ENCODE results near the gene FOXP1.

The FOXP1 gene

DNA sequence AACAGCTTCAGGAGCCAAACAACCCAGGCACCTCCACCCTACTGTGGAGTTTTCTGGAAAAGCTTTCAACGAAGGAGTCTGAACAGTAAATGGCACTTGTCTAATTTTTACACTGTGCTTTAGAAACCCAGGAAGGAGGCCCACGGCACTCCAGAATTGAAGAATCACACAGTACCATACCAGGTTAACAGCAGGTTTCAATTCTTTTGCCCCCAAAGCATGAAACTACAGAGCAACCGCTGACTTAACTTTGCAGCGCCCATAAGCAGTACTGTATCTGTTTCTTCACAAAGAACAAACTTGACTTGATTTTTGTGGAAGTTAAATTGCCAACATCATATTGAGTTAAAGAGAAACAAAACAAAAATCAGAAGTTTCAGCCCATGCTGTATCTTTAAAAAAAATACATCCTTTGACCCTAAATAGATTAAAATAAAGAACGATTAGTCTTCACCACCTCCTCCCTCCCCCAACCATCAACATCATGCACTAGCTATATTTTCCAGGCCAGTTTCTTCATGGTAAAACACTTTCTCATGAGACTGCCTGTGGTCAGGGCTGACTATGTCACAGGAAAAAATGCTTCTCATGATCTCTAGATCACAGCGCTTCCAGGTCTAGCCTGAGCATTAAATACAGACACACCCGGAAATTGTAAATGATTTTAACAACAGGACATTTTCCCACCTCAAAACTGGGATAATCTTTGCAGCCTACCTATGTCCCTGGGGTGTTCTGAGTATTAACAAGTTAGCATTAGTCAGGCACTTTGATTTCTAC, 456.3 kb downstream of the FOXP1 start:
- Histone ChIP-seq H3K9me3 (no peaks in the 10 kb centered on the region), H3K4me1 (peaks cover 24% of the 10 kb centered on the region), H3K36me3 (no peaks in the 10 kb centered on the region), H3K27me3 (no peaks in the 10 kb centered on the region), H3K4me3 (ENCODE audit: low read depth, low read length) (no peak overlapping the region)
- TF ChIP-seq, protein P1, sequence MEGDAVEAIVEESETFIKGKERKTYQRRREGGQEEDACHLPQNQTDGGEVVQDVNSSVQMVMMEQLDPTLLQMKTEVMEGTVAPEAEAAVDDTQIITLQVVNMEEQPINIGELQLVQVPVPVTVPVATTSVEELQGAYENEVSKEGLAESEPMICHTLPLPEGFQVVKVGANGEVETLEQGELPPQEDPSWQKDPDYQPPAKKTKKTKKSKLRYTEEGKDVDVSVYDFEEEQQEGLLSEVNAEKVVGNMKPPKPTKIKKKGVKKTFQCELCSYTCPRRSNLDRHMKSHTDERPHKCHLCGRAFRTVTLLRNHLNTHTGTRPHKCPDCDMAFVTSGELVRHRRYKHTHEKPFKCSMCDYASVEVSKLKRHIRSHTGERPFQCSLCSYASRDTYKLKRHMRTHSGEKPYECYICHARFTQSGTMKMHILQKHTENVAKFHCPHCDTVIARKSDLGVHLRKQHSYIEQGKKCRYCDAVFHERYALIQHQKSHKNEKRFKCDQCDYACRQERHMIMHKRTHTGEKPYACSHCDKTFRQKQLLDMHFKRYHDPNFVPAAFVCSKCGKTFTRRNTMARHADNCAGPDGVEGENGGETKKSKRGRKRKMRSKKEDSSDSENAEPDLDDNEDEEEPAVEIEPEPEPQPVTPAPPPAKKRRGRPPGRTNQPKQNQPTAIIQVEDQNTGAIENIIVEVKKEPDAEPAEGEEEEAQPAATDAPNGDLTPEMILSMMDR (IDR thresholded peaks at IDR 0.05; ENCODE audit: low read depth, low read length), result no peak
- no peak for DNase-seq

DNA sequence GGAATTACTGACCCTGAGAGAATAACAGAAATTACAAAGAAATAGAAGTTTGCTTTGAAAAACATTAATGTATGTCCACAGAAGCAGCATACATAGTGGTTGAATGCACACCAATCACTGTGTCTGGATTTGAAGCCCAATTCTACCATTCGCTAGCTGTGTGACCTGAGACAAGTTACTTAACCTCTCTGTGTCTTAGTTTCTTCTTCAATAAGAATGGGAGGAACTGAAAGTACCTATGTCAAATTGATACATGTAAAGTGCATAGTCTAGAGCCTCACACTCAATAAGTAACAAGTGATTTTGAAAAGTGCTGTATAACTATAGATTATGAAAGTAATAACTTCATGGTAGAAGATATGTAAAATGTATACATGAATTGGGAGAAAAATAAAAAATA, 457.8 kb downstream of the FOXP1 start:
- no peak overlapping the region for H3K4me3 ChIP-seq (ENCODE audit: low read depth, low read length)
- no peaks in the 10 kb centered on the region for H3K27me3 ChIP-seq
- no peak for DNase-seq
- no peaks in the 10 kb centered on the region for H3K36me3 ChIP-seq
- no peaks in the 10 kb centered on the region for H3K9me3 ChIP-seq
- peaks cover 20% of the 10 kb centered on the region for H3K4me1 ChIP-seq
- TF ChIP-seq, protein P1 (IDR thresholded peaks at IDR 0.05; ENCODE audit: low read depth, low read length), result no peak

DNA sequence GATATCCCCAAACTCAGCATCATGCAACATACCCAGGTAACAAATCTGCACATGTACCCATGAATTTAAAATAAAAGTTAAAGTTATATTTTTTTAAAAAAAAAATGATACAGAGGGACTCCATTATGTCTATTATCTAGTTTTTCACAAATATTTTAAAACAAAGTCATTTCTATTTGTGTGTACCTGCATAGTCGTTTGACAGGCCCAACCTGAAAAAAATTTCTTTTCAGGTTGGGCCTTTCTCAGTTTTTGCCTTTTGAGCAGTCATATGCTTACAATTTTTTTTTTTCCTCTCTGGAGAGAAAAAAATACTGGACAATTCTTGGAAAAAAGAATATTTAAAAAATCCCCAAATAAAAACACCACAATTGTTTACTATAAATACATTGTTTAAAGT, 459.5 kb downstream of the FOXP1 start:
- Histone ChIP-seq H3K4me1 (peaks cover 18% of the 10 kb centered on the region), H3K36me3 (no peaks in the 10 kb centered on the region), H3K9me3 (no peaks in the 10 kb centered on the region), H3K4me3 (ENCODE audit: low read depth, low read length) (no peak overlapping the region), H3K27me3 (no peaks in the 10 kb centered on the region)
- DNase-seq, result no peak
- TF ChIP-seq, protein P1 (IDR thresholded peaks at IDR 0.05; ENCODE audit: low read depth, low read length), result no peak

DNA sequence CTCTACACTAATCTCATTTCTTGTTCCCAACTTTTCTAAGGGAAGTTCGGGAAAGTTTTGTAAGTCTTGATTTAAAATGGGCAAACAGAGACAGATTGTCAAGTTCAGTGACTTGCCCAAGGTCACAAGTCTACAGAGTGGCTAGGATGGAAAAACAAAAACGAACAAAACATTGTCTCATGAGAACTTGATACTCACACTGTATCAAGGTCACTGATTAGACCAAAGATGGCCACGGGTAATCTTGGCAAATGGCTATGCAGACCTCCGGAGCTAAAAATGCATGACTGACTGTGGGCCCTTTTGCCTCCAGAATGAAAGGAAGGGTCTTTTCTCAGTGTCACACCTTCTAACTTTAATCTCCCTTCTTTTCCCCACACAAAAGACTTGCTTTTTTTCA, 460.9 kb downstream of the FOXP1 start:
- Histone ChIP-seq H3K4me1 (peaks cover 10% of the 10 kb centered on the region), H3K9me3 (no peaks in the 10 kb centered on the region), H3K4me3 (ENCODE audit: low read depth, low read length) (no peak overlapping the region), H3K36me3 (no peaks in the 10 kb centered on the region), H3K27me3 (no peaks in the 10 kb centered on the region)
- no peak for DNase-seq
- TF ChIP-seq, protein P1 (IDR thresholded peaks at IDR 0.05; ENCODE audit: low read depth, low read length), result no peak

DNA sequence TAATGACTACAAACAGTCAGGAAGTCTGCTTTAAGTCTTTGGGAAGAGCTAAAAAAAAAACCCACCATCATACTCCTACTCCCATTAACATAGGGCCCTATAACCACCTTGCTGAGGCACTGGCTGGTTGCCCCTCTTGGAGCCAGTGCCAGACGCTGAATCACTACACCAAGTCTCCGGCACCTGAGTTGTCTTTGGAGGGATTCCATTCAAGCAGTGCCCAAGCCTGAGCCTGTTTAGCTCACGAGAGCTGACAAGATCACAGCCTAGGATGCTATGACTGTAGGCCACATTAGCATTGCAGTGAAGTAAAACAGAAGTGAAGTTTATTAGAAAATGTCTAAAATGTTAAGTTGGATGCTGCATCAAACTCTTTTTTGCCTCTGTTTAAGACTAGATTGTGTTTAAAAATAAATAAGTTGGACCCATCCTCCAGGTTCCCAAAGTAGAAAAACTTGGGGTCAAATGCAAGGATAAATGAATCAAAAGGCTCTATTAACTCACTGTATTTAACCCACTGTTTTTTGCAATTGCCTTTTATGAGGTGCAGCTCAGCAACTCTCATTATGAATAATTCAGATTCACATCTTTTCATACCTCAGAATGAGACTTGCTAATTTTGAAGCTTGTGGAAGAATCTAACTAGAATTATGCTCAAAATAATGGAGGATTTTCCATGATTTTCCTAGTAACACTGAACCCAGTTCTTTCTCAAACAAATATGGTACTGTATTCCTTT, 461.9 kb downstream of the FOXP1 start:
- H3K4me1 ChIP-seq, result peaks cover 8% of the 10 kb centered on the region
- no peak for DNase-seq
- no peak overlapping the region for H3K4me3 ChIP-seq (ENCODE audit: low read depth, low read length)
- H3K36me3 ChIP-seq, result no peaks in the 10 kb centered on the region
- TF ChIP-seq, protein P1 (IDR thresholded peaks at IDR 0.05; ENCODE audit: low read depth, low read length), result no peak
- H3K27me3 ChIP-seq, result no peaks in the 10 kb centered on the region
- no peaks in the 10 kb centered on the region for H3K9me3 ChIP-seq

DNA sequence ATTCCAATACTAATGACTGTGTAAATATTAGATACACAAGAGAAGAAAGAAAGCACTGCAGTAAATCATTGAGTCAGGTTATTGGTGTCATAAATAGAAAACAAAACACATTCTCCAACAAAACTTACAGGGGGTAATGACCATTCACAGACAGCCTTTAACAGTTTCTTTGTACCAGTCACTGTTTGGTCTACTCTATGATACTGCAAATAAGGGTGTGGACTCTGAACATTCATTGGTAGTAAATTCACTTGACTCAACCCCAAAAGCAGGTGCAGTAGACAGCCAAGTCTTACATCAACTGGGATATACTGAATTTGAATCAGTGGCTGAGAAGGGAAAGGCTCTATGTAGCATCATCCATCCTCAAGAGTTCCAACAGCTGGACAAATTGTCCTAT, 463.5 kb downstream of the FOXP1 start:
- DNase-seq, result no peak
- H3K9me3 ChIP-seq, result no peaks in the 10 kb centered on the region
- no peaks in the 10 kb centered on the region for H3K36me3 ChIP-seq
- no peak overlapping the region for H3K4me3 ChIP-seq (ENCODE audit: low read depth, low read length)
- H3K27me3 ChIP-seq, result no peaks in the 10 kb centered on the region
- peaks cover 8% of the 10 kb centered on the region for H3K4me1 ChIP-seq
- TF ChIP-seq, protein P1 (IDR thresholded peaks at IDR 0.05; ENCODE audit: low read depth, low read length), result no peak

Measured in BE2C (cell line).